Fibroblast of lung (primary cell): ENCODE data around the gene MCAT. TPM values are rescaled to one million over a fixed set of nuclear protein-coding genes. Genes with fewer than 3 reads are reported as not detected.

Source experiments
- DNase-seq, 2 donors: peaks; one replicate each; pipeline versions ENCODE4 v3.0.0 to v3.0.0-alpha.2; 2010; ENCODE audit warnings: low read depth in 2 of 2
- H2AFZ ChIP-seq: 2 replicates; pipeline ENCODE4 v1.5.1; 2012; ENCODE audit warnings: low read length, control low read depth, inconsistent platforms
- H3K27ac ChIP-seq: 2 replicates; pipeline ENCODE4 v1.5.1; 2011; ENCODE audit warnings: low read length, control low read depth; ENCODE audit not compliant: insufficient read depth
- H3K27me3 ChIP-seq: 2 replicates; pipeline ENCODE4 v1.5.1; 2011; ENCODE audit warnings: mild to moderate bottlenecking, low read length; ENCODE audit not compliant: control insufficient read depth, insufficient read depth
- H3K36me3 ChIP-seq: 2 replicates; pipeline ENCODE4 v1.5.1; 2011; ENCODE audit warnings: low read length; ENCODE audit not compliant: control insufficient read depth, insufficient read depth
- H3K4me1 ChIP-seq: 2 replicates; pipeline ENCODE4 v1.5.1; 2011; ENCODE audit warnings: low read length; ENCODE audit not compliant: control insufficient read depth, insufficient read depth; ENCODE audit errors: extremely low read depth
- H3K4me2 ChIP-seq: 2 replicates; pipeline ENCODE4 v1.5.1; 2011; ENCODE audit warnings: low read length, control low read depth; ENCODE audit not compliant: insufficient read depth; ENCODE audit errors: extremely low read depth
- H3K4me3 ChIP-seq, 4 experiments: fragments of 200-600 bp in 1 of 4; sonication (generic) in 1 of 4; replicated peaks in 1 of 4; 2 replicates each; pipeline ENCODE4 v1.5.1; 2011 to 2016; ENCODE audit warnings: low read length in 4 of 4, low read depth in 3 of 4, mild to moderate bottlenecking in 3 of 4, control low read depth in 2 of 4, inconsistent platforms in 1 of 4, mixed read lengths in 1 of 4; ENCODE audit not compliant: insufficient read depth in 1 of 4; ENCODE audit errors: control extremely low read depth in 1 of 4
- H3K79me2 ChIP-seq: 2 replicates; pipeline ENCODE4 v1.5.1; 2012; ENCODE audit warnings: mild to moderate bottlenecking, low read length, inconsistent platforms; ENCODE audit not compliant: control insufficient read depth, insufficient read depth
- H3K9ac ChIP-seq: 2 replicates; pipeline ENCODE4 v1.5.1; 2011; ENCODE audit warnings: mild to moderate bottlenecking, low read length, control low read depth; ENCODE audit not compliant: insufficient read depth
- H3K9me3 ChIP-seq: 2 replicates; pipeline ENCODE4 v1.5.1; 2012; ENCODE audit warnings: low read depth, low read length; ENCODE audit not compliant: control insufficient read depth, insufficient read depth
- H4K20me1 ChIP-seq: 2 replicates; pipeline ENCODE4 v1.5.1; 2011; ENCODE audit warnings: low read length; ENCODE audit not compliant: control insufficient read depth, insufficient read depth; ENCODE audit errors: extremely low read depth
- CTCF ChIP-seq, 2 donors: IDR thresholded peaks in 1 of 2; conservative IDR thresholded peaks in 1 of 2; 1 replicate in 1 of 2; 2 replicates in 1 of 2; pipeline ENCODE4 v1.5.1; 2011 to 2012; ENCODE audit warnings: low read length in 2 of 2, control low read depth in 1 of 2, inconsistent platforms in 1 of 2, low read depth in 1 of 2, mild to moderate bottlenecking in 1 of 2
- EZH2 ChIP-seq: IDR thresholded peaks from 2 replicates; pipeline ENCODE4 v1.5.1; 2012; ENCODE audit warnings: low read length, control low read depth, mild to moderate bottlenecking; ENCODE audit errors: missing control alignments
- polyA plus RNA-seq, 2 donors: library from polyadenylated mRNA; depleted of rRNA in 1 of 2; stranded (reverse) in 1 of 2; unstranded in 1 of 2; fragments of >200 nt; gene quantifications; 2 replicates each; pipeline ENCODE4 v1.2.1, GENCODE V29; 2011 to 2012; ENCODE audit warnings: missing spikeins in 1 of 2
- total RNA-seq: library from RNA; depleted of rRNA; stranded (reverse); fragments of >200 nt; gene quantifications from 2 replicates; pipeline ENCODE4 v1.2.1, GENCODE V29; 2014

Gene MCAT
- total and polyA plus RNA-seq, 2 donors (not counting 1 experiment from before 2014, with no cell fraction given): 8.4 to 9.3 TPM

GRCh38 chr22:43154887-43155536, 11.8 kb upstream of the MCAT start:
- no peak for DNase-seq
- H3K9ac ChIP-seq: no peak overlapping the region
- H3K4me3 ChIP-seq: no peak overlapping the region
- H3K4me2 ChIP-seq: no peak overlapping the region
- H2AFZ ChIP-seq: no peak overlapping the region
- no peaks in the 10 kb centered on the region for H3K36me3 ChIP-seq
- no peaks in the 10 kb centered on the region for H4K20me1 ChIP-seq
- H3K27me3 ChIP-seq: no peaks in the 10 kb centered on the region
- no peak for TF ChIP-seq CTCF (conservative IDR thresholded peaks at IDR 0.05 in 1 of 2, IDR thresholded peaks at IDR 0.05 in 1 of 2; ENCODE audit: low read depth in 1 of 2, low read length in 2 of 2)
- H3K79me2 ChIP-seq: peaks cover 30% of the 10 kb centered on the region
- peaks cover 3% of the 10 kb centered on the region for H3K4me1 ChIP-seq
- H3K27ac ChIP-seq: no peak overlapping the region
- no peaks in the 10 kb centered on the region for H3K9me3 ChIP-seq

GRCh38 chr22:43153899-43154298, 10.7 kb upstream of the MCAT start:
- Histone ChIP-seq H3K36me3 (no peaks in the 10 kb centered on the region), H2AFZ (no peak overlapping the region), H3K27ac (no peak overlapping the region), H3K9ac (no peak overlapping the region), H3K27me3 (no peaks in the 10 kb centered on the region), H3K4me3 (no peak overlapping the region), H3K4me2 (peak overlapping the region; percentile 25), H3K9me3 (no peaks in the 10 kb centered on the region), H3K79me2 (peaks cover 30% of the 10 kb centered on the region), H4K20me1 (no peaks in the 10 kb centered on the region), H3K4me1 (peaks cover 3% of the 10 kb centered on the region)
- no peak for DNase-seq
- no peak for TF ChIP-seq EZH2
- no peak for TF ChIP-seq CTCF (conservative IDR thresholded peaks at IDR 0.05 in 1 of 2, IDR thresholded peaks at IDR 0.05 in 1 of 2; ENCODE audit: low read depth in 1 of 2, low read length in 2 of 2)

GRCh38 chr22:43152357-43153071, 9.3 kb upstream of the MCAT start:
- peaks cover 29% of the 10 kb centered on the region for H3K79me2 ChIP-seq
- no peaks in the 10 kb centered on the region for H3K36me3 ChIP-seq
- H2AFZ ChIP-seq: no peak overlapping the region

More at GRCh38 chr22:43152357-43153071, 9.3 kb upstream of the MCAT start:
- no peak for TF ChIP-seq CTCF (conservative IDR thresholded peaks at IDR 0.05 in 1 of 2, IDR thresholded peaks at IDR 0.05 in 1 of 2; ENCODE audit: low read depth in 1 of 2, low read length in 2 of 2)
- no peak for TF ChIP-seq EZH2
- H3K27me3 ChIP-seq: no peaks in the 10 kb centered on the region
- H3K4me3 ChIP-seq: peak overlapping the region; percentile 63 to 74 (median 67)
- peak overlapping the region; percentile 29 for H3K27ac ChIP-seq
- no peaks in the 10 kb centered on the region for H3K9me3 ChIP-seq
- peak overlapping the region; percentile 41 for H3K9ac ChIP-seq
- peak overlapping the region; percentile 75 for H3K4me2 ChIP-seq
- no peaks in the 10 kb centered on the region for H4K20me1 ChIP-seq
- peak; percentile 51 to 55 for DNase-seq
- H3K4me1 ChIP-seq: peaks cover 3% of the 10 kb centered on the region
